Heart right ventricle (tissue), 16 donors: ENCODE data around the gene USP17L19. TPM values are rescaled to one million over a fixed set of nuclear protein-coding genes. Genes with fewer than 3 reads are reported as not detected.
"Not testable (repeated sequence)": the region's sequence is repeated elsewhere in the genome, so short reads cannot be mapped to it uniquely, and the experiment has no call there.

Experiments
- ATAC-seq, 8 donors: fragments of 200-7000 bp; cut with Tn5 transposase; one replicate each; pipeline ENCODE4 v1.9.1; 2020; ENCODE audit warnings: mild to moderate bottlenecking in 8 of 8, moderate library complexity in 8 of 8, moderate number of reproducible peaks in 1 of 8
- DNase-seq, 2 donors: peaks; one replicate each; pipeline ENCODE4 v3.0.0-alpha.2; 2020
- H3K27ac ChIP-seq, 10 donors: fragments of 200-600 bp; sonication (generic) in 2 of 10; one replicate each; pipeline versions ENCODE4 v1.5.0 to v1.8.0; 2020 to 2022; ENCODE audit warnings: mild to moderate bottlenecking in 3 of 10
- H3K27me3 ChIP-seq, 7 donors: fragments of 200-600 bp; one replicate each; pipeline ENCODE4 v1.8.0; 2021 to 2022; ENCODE audit warnings: mild to moderate bottlenecking in 2 of 7
- H3K36me3 ChIP-seq, 9 donors: fragments of 200-600 bp; sonication (generic) in 1 of 9; one replicate each; pipeline versions ENCODE4 v1.5.0 to v1.8.0; 2020 to 2022; ENCODE audit warnings: mild to moderate bottlenecking in 2 of 9
- H3K4me1 ChIP-seq, 9 donors: fragments of 200-600 bp; sonication (generic) in 1 of 9; one replicate each; pipeline versions ENCODE4 v1.5.0 to v1.8.0; 2020 to 2022; ENCODE audit warnings: mild to moderate bottlenecking in 4 of 9
- H3K4me3 ChIP-seq, 10 donors: fragments of 200-600 bp; sonication (generic) in 2 of 10; one replicate each; pipeline versions ENCODE4 v1.5.0 to v1.8.0; 2020 to 2022; ENCODE audit warnings: mild to moderate bottlenecking in 7 of 10, moderate library complexity in 2 of 10
- H3K9me3 ChIP-seq, 11 donors: fragments of 200-600 bp in 10 of 11; sonication (generic) in 2 of 11; one replicate each; pipeline versions ENCODE4 v1.5.0 to v1.8.0; 2013 to 2022; ENCODE audit warnings: mild to moderate bottlenecking in 2 of 11, control low read depth in 1 of 11, moderate library complexity in 1 of 11
- WGBS, 2 donors: extraction: QIAGEN DNeasy Blood & Tissue Kit; methylation state at CpG; one replicate each; pipeline ENCODE4 v1.1.7; 2013; ENCODE audit warnings: inconsistent platforms in 1 of 2; 5-methylcytosine and 5-hydroxymethylcytosine counted together
- intact Hi-C, 10 donors: fragments of 100-400 bp; cut with DNase I; formaldehyde crosslinking; loops; one replicate each; pipeline versions ENCODE4 v1.11.1 to v1.14.2; 2022
- polyA plus RNA-seq, 2 donors: library from polyadenylated mRNA; stranded (reverse); fragments of 200-250 nt; gene quantifications; one replicate each; pipeline ENCODE4 v1.2.3, GENCODE V29; 2013
- total RNA-seq, 10 donors: library from RNA; stranded (reverse); fragmentation: NEBNext Ultra II Directional in 3 of 10; extraction: Animal tissue kit (Norgen Biotek cat#: 25700) in 3 of 10; gene quantifications; one replicate each; pipeline versions ENCODE4 v1.2.1 to v1.2.4, GENCODE V29; 2021 to 2023
- donor health status: Arrhythmogenic right ventricular cardiomyopathy.
- donor health status: ischemic (EF 13 %, LVEDD 7.1; RV severe dilation, severe dysfunction).
- donor health status: healthy with polysubstance abuse.
- donor health status: DM: no; HTN: yes; CAD: no.
- donor health status: DM: no; HTN: no; CAD: no.
- donor health status: ischemic (EF 25% LVEDD 6.9; RV normal size, moderate dysfunction).
- donor health status: ischemic (EF 25% LVEDD 5.7; RV mildly dilated, moderate dysfunction).
- donor health status: healthy.
- donor health status: DM: yes; HTN: yes; CAD: no.
- donor health status: Ischemic cardiomyopathy.
- donor health status: ischemic (EF 35%, LVEDD 5.7; RV mildly dilated, moderate dysfunction).
- donor health status: nonischemic (EF 11% LVEDD 7.7; RV severe dilation, severe dysfunction).
- donor health status: DM: yes; HTN: yes; CAD: no.
- donor health status: PGD.
- donor health status: ischemic (EF 29% LVEDD 5.4; RV normal size, mild dysfunction).
- donor health status: nonischemic (EF 23%, LVEDD 6.1; RV moderate dilation, normal function).

Gene USP17L19
- total and polyA plus RNA-seq, 12 donors, result not detected

DNA sequence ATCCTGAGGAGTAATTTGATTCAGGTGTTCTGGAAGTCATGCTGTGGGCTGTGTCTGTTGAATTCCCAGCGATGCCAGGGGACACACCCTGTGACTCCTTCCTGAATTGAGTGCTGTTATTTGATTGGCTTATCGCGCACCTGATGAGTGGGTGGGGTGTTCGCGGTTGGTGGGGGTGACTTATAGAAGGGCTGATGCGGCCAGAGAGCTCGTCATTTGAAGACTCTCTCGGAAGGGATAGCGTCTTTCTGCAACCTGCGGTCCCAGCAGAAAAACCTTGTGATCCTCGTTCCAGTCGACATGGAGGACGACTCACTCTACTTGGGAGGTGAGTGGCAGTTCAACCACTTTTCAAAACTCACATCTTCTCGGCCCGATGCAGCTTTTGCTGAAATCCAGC lies 4.6 kb downstream of the USP17L19 start, which contains the start of gene USP17L20:
USP17L20 (plus strand) TSS at position 301 of the 400 bp plus-strand sequence; CDS start at position 301, 0 bp downstream.
- intact Hi-C loops, DNase-seq, H3K27me3 ChIP-seq, H3K4me1 ChIP-seq, H3K36me3 ChIP-seq, H3K27ac ChIP-seq, H3K9me3 ChIP-seq, H3K4me3 ChIP-seq, ATAC-seq: not testable (repeated sequence)
- WGBS, 2 donors, result no CpG with 5 or more reads among the region's 15 CpGs

DNA sequence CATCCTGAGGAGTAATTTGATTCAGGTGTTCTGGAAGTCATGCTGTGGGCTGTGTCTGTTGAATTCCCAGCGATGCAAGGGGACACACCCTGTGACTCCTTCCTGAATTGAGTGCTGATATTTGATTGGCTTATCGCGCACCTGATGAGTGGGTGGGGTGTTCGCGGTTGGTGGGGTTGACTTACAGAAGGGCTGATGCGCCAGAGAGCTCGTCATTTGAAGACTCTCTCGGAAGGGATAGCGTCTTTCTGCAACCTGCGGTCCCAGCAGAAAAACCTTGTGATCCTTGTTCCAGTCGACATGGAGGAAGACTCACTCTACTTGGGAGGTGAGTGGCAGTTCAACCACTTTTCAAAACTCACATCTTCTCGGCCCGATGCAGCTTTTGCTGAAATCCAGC lies 9.4 kb downstream of the USP17L19 start, which contains the start of gene USP17L21:
USP17L21 (plus strand) TSS at position 301 of the 400 bp plus-strand sequence; CDS start at position 301, 0 bp downstream.
- ATAC-seq, intact Hi-C loops, H3K9me3 ChIP-seq, H3K4me3 ChIP-seq, H3K4me1 ChIP-seq, H3K27ac ChIP-seq, DNase-seq, H3K27me3 ChIP-seq, H3K36me3 ChIP-seq: not testable (repeated sequence)
- WGBS, 2 donors, result no CpG with 5 or more reads among the region's 13 CpGs

DNA sequence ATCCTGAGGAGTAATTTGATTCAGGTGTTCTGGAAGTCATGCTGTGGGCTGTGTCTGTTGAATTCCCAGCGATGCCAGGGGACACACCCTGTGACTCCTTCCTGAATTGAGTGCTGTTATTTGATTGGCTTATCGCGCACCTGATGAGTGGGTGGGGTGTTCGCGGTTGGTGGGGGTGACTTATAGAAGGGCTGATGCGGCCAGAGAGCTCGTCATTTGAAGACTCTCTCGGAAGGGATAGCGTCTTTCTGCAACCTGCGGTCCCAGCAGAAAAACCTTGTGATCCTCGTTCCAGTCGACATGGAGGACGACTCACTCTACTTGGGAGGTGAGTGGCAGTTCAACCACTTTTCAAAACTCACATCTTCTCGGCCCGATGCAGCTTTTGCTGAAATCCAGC lies 14.1 kb downstream of the USP17L19 start, which contains the start of gene USP17L22:
USP17L22 (plus strand) TSS at position 301 of the 400 bp plus-strand sequence; CDS start at position 301, 0 bp downstream.
- H3K27ac ChIP-seq, H3K4me3 ChIP-seq, H3K4me1 ChIP-seq, H3K27me3 ChIP-seq, intact Hi-C loops, H3K9me3 ChIP-seq, H3K36me3 ChIP-seq, DNase-seq, ATAC-seq: not testable (repeated sequence)
- no CpG with 5 or more reads among the region's 15 CpGs for WGBS, 2 donors

DNA sequence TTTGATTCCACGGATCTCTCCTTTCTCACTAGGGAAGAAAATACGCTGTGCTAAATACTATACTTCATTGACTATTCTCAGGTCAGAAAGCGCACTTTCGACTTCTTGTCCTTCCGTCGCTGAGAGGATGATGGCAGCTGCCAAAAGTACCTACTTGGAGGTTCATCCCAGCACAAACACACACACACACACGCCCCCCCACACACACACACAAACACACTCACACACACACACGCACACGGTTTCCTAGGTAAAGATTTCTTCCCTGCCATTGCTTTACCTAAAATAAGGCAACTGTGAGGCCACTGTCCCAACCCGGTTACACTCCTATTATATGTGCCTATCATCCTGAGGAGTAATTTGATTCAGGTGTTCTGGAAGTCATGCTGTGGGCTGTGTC lies 18.5 kb downstream of the USP17L19 start:
- H3K27me3 ChIP-seq, H3K9me3 ChIP-seq, H3K4me3 ChIP-seq, ATAC-seq, H3K27ac ChIP-seq, intact Hi-C loops, H3K36me3 ChIP-seq, H3K4me1 ChIP-seq: not testable (repeated sequence)
- peak; percentile 5 to 35 for DNase-seq
- WGBS, 2 donors, result 79 to 86% methylated on average over 4 to 5 of the region's 10 CpGs

Other genes starting within 250 kb of the USP17L19 start
- not detected for gene FAM90A26, start 83.0 kb upstream of the USP17L19 start, total RNA-seq
- gene FAM90A26, start 83.0 kb upstream of the USP17L19 start, polyA plus RNA-seq, result not detected
- not detected for gene USP17L10, start 42.7 kb upstream of the USP17L19 start, total RNA-seq
- gene USP17L10, start 42.7 kb upstream of the USP17L19 start, polyA plus RNA-seq, result not detected
- not detected for gene USP17L11, start 38.0 kb upstream of the USP17L19 start, total RNA-seq
- not detected for gene USP17L11, start 38.0 kb upstream of the USP17L19 start, polyA plus RNA-seq
- gene USP17L12, start 33.2 kb upstream of the USP17L19 start, total RNA-seq, result not detected
- not detected for gene USP17L12, start 33.2 kb upstream of the USP17L19 start, polyA plus RNA-seq
- gene USP17L13, start 28.5 kb upstream of the USP17L19 start, total RNA-seq, result not detected
- not detected for gene USP17L13, start 28.5 kb upstream of the USP17L19 start, polyA plus RNA-seq
- gene USP17L15, start 19.0 kb upstream of the USP17L19 start, total RNA-seq, result not detected
- gene USP17L15, start 19.0 kb upstream of the USP17L19 start, polyA plus RNA-seq, result not detected
- not detected for gene USP17L17, start 9.5 kb upstream of the USP17L19 start, total RNA-seq
- gene USP17L17, start 9.5 kb upstream of the USP17L19 start, polyA plus RNA-seq, result not detected
- gene USP17L18, start 4.7 kb upstream of the USP17L19 start, total RNA-seq, result not detected
- gene USP17L18, start 4.7 kb upstream of the USP17L19 start, polyA plus RNA-seq, result not detected
- not detected for gene USP17L20, start 4.7 kb downstream of the USP17L19 start, total RNA-seq
- gene USP17L20, start 4.7 kb downstream of the USP17L19 start, polyA plus RNA-seq, result not detected
- not detected for gene USP17L21, start 9.5 kb downstream of the USP17L19 start, total RNA-seq
- not detected for gene USP17L21, start 9.5 kb downstream of the USP17L19 start, polyA plus RNA-seq
- not detected for gene USP17L22, start 14.2 kb downstream of the USP17L19 start, total RNA-seq
- not detected for gene USP17L22, start 14.2 kb downstream of the USP17L19 start, polyA plus RNA-seq
- gene USP17L24, start 71.8 kb downstream of the USP17L19 start, total RNA-seq, result not detected
- gene USP17L24, start 71.8 kb downstream of the USP17L19 start, polyA plus RNA-seq, result not detected
- not detected for gene USP17L25, start 76.5 kb downstream of the USP17L19 start, total RNA-seq
- gene USP17L25, start 76.5 kb downstream of the USP17L19 start, polyA plus RNA-seq, result not detected
- not detected for gene USP17L26, start 81.3 kb downstream of the USP17L19 start, total RNA-seq
- gene USP17L26, start 81.3 kb downstream of the USP17L19 start, polyA plus RNA-seq, result not detected
- gene USP17L5, start 86.0 kb downstream of the USP17L19 start, total RNA-seq, result not detected
- not detected for gene USP17L5, start 86.0 kb downstream of the USP17L19 start, polyA plus RNA-seq
- gene USP17L27, start 90.8 kb downstream of the USP17L19 start, total RNA-seq, result not detected
- gene USP17L27, start 90.8 kb downstream of the USP17L19 start, polyA plus RNA-seq, result not detected
- gene USP17L28, start 95.5 kb downstream of the USP17L19 start, total RNA-seq, result not detected
- not detected for gene USP17L28, start 95.5 kb downstream of the USP17L19 start, polyA plus RNA-seq
- not detected for gene USP17L29, start 100.3 kb downstream of the USP17L19 start, total RNA-seq
- not detected for gene USP17L29, start 100.3 kb downstream of the USP17L19 start, polyA plus RNA-seq
- gene USP17L30, start 109.8 kb downstream of the USP17L19 start, total RNA-seq, result not detected
- gene USP17L30, start 109.8 kb downstream of the USP17L19 start, polyA plus RNA-seq, result not detected
- not detected for gene DEFB131A, start 191.0 kb downstream of the USP17L19 start, total RNA-seq
- not detected for gene DEFB131A, start 191.0 kb downstream of the USP17L19 start, polyA plus RNA-seq